Ovary (tissue), 3 donors: Measurements from ENCODE around the gene STX3.

Source experiments
- EP300 ChIP-seq: sonication (generic); formaldehyde crosslinking; IDR thresholded peaks from one replicate; pipeline ENCODE4 v1.6.1; 2017; ENCODE audit warnings: antibody characterized with exemption
- POLR2A ChIP-seq: fragments of 450-650 bp; IDR thresholded peaks from one replicate; pipeline ENCODE4 v1.6.1; 2017; ENCODE audit warnings: antibody characterized with exemption, mild to moderate bottlenecking, moderate library complexity
- TF ChIP-seq, protein P1 (sequence below), 3 donors: fragments of 450-650 bp in 2 of 3; fragments of 200-600 bp in 1 of 3; IDR thresholded peaks; one replicate each; pipeline versions ENCODE4 v1.5.1 to v1.8.0; 2016 to 2022; ENCODE audit warnings: antibody characterized with exemption in 3 of 3, mild to moderate bottlenecking in 1 of 3
- donor health status: DM: no; HTN: no; CAD: no.

GRCh38 chr11:59759900-59760299 lies 4.7 kb downstream of the STX3 start:
- TF ChIP-seq POLR2A: no peak
- TF ChIP-seq, protein P1, sequence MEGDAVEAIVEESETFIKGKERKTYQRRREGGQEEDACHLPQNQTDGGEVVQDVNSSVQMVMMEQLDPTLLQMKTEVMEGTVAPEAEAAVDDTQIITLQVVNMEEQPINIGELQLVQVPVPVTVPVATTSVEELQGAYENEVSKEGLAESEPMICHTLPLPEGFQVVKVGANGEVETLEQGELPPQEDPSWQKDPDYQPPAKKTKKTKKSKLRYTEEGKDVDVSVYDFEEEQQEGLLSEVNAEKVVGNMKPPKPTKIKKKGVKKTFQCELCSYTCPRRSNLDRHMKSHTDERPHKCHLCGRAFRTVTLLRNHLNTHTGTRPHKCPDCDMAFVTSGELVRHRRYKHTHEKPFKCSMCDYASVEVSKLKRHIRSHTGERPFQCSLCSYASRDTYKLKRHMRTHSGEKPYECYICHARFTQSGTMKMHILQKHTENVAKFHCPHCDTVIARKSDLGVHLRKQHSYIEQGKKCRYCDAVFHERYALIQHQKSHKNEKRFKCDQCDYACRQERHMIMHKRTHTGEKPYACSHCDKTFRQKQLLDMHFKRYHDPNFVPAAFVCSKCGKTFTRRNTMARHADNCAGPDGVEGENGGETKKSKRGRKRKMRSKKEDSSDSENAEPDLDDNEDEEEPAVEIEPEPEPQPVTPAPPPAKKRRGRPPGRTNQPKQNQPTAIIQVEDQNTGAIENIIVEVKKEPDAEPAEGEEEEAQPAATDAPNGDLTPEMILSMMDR (IDR thresholded peaks at IDR 0.05): no peak
- no peak for TF ChIP-seq EP300
